GM21786 (cell line): ENCODE measurements around the gene BTBD9.
"Not testable (repeated sequence)": the region's sequence is repeated elsewhere in the genome, so short reads cannot be mapped to it uniquely, and the experiment has no call there.

ENCODE experiments used
- ATAC-seq: cut with Tn5 transposase; IDR thresholded peaks from one replicate; pipeline ENCODE4 v1.9.1; 2021; ENCODE audit not compliant: unreplicated experiment

The BTBD9 gene

GRCh38 chr6:38649744-38650143, 10.0 kb upstream of the BTBD9 start:
- no peak for ATAC-seq

GRCh38 chr6:38648629-38649028, 8.9 kb upstream of the BTBD9 start:
- ATAC-seq = no peak

GRCh38 chr6:38646166-38646878, 6.6 kb upstream of the BTBD9 start:
- ATAC-seq = no peak

GRCh38 chr6:38644951-38645350, 5.2 kb upstream of the BTBD9 start:
- no peak for ATAC-seq

- ATAC-seq = no peak
These were observed 634 bp upstream of the BTBD9 start for GRCh38 chr6:38640216-38640909.

- no peak for ATAC-seq
These were observed 710 bp downstream of the BTBD9 start for GRCh38 chr6:38638941-38639497.

- no peak for ATAC-seq
These were observed 2.0 kb downstream of the BTBD9 start for GRCh38 chr6:38637756-38638155.

GRCh38 chr6:38636027-38636426, 3.7 kb downstream of the BTBD9 start:
- no peak for ATAC-seq

- ATAC-seq = no peak
These were observed 5.2 kb downstream of the BTBD9 start for GRCh38 chr6:38634518-38634917.

GRCh38 chr6:38632490-38632889, 7.2 kb downstream of the BTBD9 start:
- ATAC-seq = no peak

- ATAC-seq = no peak
These were observed 8.4 kb downstream of the BTBD9 start for GRCh38 chr6:38631186-38631783.

- no peak for ATAC-seq
These were observed 14.5 kb downstream of the BTBD9 start for GRCh38 chr6:38625217-38625616.

GRCh38 chr6:38619342-38619741, 20.4 kb downstream of the BTBD9 start:
- not testable (repeated sequence) for ATAC-seq

- not testable (repeated sequence) for ATAC-seq
These were observed 21.4 kb downstream of the BTBD9 start for GRCh38 chr6:38618301-38618700.

- no peak for ATAC-seq
These were observed 21.9 kb downstream of the BTBD9 start for GRCh38 chr6:38617856-38618255.

- ATAC-seq = no peak
These were observed 27.4 kb downstream of the BTBD9 start for GRCh38 chr6:38612143-38612965.

GRCh38 chr6:38610050-38610625, 29.6 kb downstream of the BTBD9 start:
- ATAC-seq = no peak

- ATAC-seq = no peak
These were observed 35.0 kb downstream of the BTBD9 start for GRCh38 chr6:38604700-38605099.

GRCh38 chr6:38603966-38604365, 35.8 kb downstream of the BTBD9 start:
- ATAC-seq = no peak

- no peak for ATAC-seq
These were observed 36.2 kb downstream of the BTBD9 start for GRCh38 chr6:38603496-38603895.
